Tibial nerve (tissue), 4 donors: ENCODE measurements around the gene CHST13.

Source experiments
- EP300 ChIP-seq, 2 donors: sonication (generic); formaldehyde crosslinking; IDR thresholded peaks; one replicate each; pipeline ENCODE4 v1.6.1; 2017; ENCODE audit warnings: antibody characterized with exemption in 2 of 2, mild to moderate bottlenecking in 1 of 2
- POLR2A ChIP-seq, 2 donors: fragments of 450-650 bp; IDR thresholded peaks; one replicate each; pipeline ENCODE4 v1.6.1; 2017; ENCODE audit warnings: antibody characterized with exemption in 2 of 2, mild to moderate bottlenecking in 2 of 2, moderate library complexity in 2 of 2
- TF ChIP-seq, protein P1 (sequence below), 5 experiments: fragments of 200-600 bp in 3 of 5; fragments of 450-650 bp in 2 of 5; sonication (generic) in 3 of 5; IDR thresholded peaks; one replicate each; pipeline ENCODE4 v1.5.1; 2016 to 2019; ENCODE audit warnings: antibody characterized with exemption in 5 of 5, mild to moderate bottlenecking in 3 of 5, moderate library complexity in 2 of 5

GRCh38 chr3:126517291-126517951, 6.5 kb upstream of the CHST13 start, which contains the start of gene UROC1:
- TF ChIP-seq, protein P1, sequence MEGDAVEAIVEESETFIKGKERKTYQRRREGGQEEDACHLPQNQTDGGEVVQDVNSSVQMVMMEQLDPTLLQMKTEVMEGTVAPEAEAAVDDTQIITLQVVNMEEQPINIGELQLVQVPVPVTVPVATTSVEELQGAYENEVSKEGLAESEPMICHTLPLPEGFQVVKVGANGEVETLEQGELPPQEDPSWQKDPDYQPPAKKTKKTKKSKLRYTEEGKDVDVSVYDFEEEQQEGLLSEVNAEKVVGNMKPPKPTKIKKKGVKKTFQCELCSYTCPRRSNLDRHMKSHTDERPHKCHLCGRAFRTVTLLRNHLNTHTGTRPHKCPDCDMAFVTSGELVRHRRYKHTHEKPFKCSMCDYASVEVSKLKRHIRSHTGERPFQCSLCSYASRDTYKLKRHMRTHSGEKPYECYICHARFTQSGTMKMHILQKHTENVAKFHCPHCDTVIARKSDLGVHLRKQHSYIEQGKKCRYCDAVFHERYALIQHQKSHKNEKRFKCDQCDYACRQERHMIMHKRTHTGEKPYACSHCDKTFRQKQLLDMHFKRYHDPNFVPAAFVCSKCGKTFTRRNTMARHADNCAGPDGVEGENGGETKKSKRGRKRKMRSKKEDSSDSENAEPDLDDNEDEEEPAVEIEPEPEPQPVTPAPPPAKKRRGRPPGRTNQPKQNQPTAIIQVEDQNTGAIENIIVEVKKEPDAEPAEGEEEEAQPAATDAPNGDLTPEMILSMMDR (IDR thresholded peaks at IDR 0.05): no peak
- TF ChIP-seq POLR2A (IDR thresholded peaks at IDR 0.05) (no peak), EP300 (IDR thresholded peaks at IDR 0.05) (no peak)
